Lower leg skin (tissue), 3 donors: Measurements from ENCODE around the gene PIP4K2C.

Source experiments
- POLR2A ChIP-seq, 2 donors: fragments of 450-650 bp; IDR thresholded peaks; one replicate each; pipeline ENCODE4 v1.6.1; 2016 to 2017; ENCODE audit warnings: antibody characterized with exemption in 2 of 2, mild to moderate bottlenecking in 1 of 2, moderate library complexity in 1 of 2
- TF ChIP-seq, protein P1 (sequence below), 3 donors: fragments of 450-650 bp; IDR thresholded peaks; one replicate each; pipeline ENCODE4 v1.5.1; 2016; ENCODE audit warnings: antibody characterized with exemption in 3 of 3, mild to moderate bottlenecking in 3 of 3, moderate library complexity in 2 of 3

- no peak for TF ChIP-seq POLR2A (IDR thresholded peaks at IDR 0.05)
- TF ChIP-seq, protein P1, sequence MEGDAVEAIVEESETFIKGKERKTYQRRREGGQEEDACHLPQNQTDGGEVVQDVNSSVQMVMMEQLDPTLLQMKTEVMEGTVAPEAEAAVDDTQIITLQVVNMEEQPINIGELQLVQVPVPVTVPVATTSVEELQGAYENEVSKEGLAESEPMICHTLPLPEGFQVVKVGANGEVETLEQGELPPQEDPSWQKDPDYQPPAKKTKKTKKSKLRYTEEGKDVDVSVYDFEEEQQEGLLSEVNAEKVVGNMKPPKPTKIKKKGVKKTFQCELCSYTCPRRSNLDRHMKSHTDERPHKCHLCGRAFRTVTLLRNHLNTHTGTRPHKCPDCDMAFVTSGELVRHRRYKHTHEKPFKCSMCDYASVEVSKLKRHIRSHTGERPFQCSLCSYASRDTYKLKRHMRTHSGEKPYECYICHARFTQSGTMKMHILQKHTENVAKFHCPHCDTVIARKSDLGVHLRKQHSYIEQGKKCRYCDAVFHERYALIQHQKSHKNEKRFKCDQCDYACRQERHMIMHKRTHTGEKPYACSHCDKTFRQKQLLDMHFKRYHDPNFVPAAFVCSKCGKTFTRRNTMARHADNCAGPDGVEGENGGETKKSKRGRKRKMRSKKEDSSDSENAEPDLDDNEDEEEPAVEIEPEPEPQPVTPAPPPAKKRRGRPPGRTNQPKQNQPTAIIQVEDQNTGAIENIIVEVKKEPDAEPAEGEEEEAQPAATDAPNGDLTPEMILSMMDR (IDR thresholded peaks at IDR 0.05), result no peak
Observed at GRCh38 chr12:57547288-57548012, 43.5 kb upstream of the PIP4K2C start.
